HTERT RPE-1 (cell line): Measurements from ENCODE around the gene CEP112.

Source experiments
- in situ Hi-C: fragments of 300-500 bp; cut with MboI; formaldehyde crosslinking; loops from 4 replicates; pipeline ENCODE4 v1.14.3; 2020; ENCODE audit warnings: low sequenced_read_pairs

The CEP112 gene

DNA sequence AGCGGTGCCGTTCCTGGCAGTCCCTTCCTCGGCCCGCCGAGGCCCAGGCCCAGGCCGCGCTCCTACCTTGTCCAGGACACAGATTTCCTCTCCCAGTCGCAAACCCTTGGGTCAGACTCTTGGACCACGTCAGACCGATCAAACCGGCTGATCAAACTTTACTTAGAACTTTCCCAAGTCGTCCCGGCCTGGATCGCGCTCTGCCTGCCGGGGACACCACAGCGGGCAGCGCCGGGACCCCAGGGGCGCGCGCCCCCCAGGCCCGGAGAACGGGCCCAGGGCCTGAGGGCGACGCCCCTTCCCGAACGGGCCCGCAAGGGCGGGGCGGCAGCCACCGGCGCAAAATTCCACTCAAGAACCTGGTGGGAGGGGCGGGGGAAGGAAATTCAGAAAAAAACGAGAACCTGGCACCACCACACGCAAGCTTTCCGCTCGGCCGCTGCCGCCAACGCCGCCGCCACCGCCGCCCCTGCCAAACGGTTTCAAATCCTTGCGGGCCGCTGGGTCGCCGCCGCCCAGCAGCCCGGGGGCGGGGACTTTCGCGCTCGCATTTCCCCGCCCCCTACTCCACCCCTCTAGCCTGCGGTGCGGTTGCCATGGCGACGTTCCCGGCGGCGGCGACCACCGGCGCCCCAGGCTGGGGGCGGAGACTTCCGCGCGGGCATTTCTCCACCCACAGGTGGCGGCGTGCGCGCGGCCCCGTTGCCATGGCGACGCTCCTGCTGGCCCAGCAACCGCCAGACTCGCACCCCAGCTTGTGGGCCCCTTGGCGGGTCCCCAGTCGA is at the start of gene CEP112:
Gene CEP112 (minus strand): TSS at position 541 of the 785 bp plus-strand sequence.
- in situ Hi-C loops = no loop called here

DNA sequence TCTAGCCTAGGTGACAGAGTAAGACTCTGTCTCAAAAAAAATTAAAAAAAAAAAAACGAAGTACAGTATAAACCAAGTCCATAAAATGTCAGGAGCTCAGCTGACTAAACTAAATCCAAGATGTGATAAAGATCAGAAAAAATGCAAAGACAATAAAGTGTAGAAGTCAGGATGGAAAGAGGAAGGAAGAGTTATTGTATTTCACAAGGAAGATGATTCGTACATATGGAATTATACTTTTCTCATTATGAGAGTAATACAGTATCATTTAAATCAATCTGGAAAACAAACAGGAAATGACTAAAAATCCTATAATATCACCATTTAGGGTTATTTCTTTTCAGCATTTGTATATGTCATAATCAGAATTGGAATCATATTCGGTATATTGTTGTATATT is 48.7 kb upstream of the CEP112 start:
- in situ Hi-C loops = no loop called here

DNA sequence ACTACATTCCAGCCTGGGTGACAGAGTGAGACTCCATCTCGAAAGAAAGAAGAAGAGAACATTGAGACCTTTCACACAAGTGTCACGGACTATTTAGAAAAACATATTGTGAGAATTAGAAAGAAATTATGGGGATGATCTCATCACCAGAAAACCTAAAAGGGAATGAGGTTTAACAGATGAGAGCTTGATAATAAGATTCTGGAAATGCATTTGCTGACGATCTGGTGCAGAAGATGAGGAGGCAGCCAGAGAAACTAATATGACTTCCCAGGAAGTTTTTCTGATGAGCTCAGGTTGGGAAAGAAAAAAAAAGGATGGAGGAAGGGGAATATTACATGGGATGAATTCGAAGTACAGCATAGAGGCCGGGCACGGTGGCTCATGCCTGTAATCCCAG is 48.1 kb upstream of the CEP112 start:
- in situ Hi-C loops = no loop called here

DNA sequence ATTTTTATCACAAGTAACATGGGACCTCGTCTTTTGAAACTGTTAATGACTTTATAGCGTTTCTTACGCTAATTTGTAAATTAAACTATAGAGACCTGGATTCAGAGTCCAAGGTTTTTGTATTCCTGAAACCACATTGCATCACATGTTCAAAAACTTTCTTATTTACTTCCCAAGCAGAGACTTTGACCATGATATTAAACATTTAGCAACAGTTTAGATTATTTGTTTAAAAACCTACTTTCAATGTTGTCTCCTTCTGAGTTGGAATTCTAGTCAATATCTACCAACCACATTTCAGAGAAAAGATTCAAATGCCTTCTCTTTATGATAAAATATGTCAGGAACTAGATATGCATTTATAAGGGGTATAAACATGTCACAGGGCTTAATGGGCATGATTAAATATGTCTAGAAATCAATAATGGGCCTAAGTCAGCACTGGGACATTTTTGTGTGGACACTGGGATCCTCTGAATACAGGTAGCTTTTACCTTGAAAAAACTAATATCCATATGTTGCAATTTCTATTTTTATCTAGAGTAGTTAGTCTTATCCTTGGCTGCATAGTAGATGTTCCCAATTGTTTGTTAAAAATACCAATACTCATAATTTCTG is 43.6 kb upstream of the CEP112 start:
- in situ Hi-C loops = no loop called here

DNA sequence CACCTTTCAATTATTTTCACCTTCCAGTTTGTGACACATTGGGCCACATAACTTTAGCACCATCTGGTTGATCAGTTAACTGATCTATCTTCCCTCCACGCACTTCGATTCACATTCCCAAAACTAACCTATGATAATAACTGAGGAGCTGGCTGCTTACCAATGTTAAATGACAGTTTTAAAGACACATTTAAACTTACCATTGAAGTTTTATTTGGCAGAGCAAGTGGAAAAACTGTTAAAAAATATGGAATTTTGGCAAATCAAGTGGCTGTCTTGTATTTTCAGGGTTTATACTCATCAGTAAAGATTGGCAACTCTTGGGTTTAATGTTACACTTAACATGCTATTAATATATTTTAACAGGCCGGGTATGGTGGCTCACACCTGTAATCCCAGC is 42.7 kb upstream of the CEP112 start:
- in situ Hi-C loops = no loop called here

DNA sequence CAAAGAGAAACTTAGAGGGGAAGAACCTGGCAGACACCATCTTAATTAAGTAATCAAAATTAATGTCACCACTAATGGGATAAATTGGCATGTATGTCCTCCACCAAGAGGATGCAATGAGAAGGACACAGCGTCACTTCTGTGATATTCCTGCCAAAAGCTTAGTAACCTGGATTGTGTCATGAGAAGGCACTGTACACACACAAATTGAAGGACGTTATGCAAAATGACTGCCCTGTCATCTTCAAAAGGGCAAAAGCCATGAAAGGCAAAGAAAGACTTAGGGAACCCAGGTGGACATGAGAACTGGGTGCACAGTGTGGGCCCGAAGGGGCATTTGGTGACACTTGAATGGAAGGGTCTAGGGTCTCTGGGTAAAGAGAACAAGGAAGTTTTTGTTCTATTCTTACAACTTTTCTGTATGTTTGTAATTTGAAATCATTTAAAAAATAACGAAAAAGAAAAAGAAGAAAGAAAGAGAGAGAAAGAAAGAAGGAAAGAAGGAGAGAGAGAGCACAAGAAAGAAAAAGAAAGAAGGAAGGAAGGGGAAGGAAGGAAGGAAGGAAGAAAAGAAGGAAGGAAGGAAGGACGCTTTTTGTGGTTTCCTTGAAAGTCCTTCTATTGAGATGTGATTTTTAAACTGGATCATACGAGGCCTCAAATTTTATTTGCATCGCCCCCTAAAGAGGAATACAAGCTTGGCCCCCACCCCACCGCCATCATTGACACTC is 41.3 kb upstream of the CEP112 start:
- in situ Hi-C loops = no loop called here

DNA sequence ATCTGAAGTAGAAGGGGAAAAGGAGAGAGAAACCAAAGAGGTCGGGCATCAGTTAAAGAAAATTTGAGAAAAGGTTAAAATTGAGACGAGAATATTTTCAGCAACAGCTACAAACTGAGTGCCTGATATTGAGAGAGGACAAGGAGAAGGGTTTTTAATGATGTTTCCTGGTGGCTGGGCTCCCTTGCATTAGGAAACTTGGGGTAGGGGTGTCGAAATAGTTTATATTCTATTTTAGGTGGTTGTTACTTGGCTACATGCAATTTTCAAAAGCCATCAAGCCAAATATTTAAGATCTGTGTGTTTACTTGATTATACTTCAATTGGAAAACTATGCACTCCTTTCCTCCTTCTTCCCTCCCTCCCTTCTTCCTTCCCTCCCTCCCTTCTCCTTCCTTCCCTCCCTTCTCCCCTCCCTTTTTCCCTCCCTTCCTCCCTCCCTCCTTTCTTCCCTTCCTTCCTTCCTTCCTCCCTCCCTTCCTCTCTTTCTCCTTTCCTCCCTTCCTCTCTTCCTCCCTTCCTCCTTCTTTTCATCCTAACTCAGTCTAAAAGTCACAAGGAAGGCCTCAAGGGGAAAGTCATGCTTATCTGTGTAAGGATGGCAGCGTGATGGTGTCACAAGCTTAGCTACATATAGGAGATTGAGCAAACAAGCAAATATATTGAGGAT is 39.1 kb upstream of the CEP112 start:
- in situ Hi-C loops = no loop called here

DNA sequence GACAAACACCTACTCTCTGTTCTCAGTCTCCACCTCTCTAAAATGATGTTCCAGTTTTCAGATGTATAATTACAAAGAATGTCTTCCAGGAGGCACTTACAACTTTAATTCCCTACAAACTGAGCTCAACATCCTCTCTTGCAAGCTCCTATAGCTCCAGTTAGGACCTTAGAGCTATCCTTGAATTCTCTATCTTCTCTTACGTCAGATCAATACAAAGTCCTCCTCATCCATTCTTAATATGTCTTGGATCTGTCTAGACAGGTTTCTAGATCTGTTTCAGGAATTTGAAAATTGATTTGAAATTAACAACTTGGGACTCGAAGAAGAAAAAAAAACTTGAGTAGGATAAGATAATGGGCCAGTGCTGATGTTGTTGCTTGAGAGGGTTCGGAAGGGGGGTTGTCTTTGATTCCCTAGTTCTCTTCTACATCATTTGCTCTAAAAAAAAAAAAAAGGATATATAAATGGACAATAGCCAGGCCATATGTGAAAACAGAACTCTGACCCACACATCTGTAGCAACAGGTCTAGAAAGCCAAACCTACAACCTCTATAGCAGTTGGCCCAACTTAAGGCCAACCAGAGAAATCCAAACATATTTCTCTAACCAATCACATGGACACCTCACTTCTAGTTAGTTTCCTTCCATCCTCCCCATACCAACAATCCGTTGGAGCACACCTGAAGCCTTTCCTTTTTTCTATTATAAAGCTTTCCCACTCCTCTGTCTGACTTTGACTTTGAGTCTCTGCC is 38.0 kb upstream of the CEP112 start:
- in situ Hi-C loops = no loop called here

DNA sequence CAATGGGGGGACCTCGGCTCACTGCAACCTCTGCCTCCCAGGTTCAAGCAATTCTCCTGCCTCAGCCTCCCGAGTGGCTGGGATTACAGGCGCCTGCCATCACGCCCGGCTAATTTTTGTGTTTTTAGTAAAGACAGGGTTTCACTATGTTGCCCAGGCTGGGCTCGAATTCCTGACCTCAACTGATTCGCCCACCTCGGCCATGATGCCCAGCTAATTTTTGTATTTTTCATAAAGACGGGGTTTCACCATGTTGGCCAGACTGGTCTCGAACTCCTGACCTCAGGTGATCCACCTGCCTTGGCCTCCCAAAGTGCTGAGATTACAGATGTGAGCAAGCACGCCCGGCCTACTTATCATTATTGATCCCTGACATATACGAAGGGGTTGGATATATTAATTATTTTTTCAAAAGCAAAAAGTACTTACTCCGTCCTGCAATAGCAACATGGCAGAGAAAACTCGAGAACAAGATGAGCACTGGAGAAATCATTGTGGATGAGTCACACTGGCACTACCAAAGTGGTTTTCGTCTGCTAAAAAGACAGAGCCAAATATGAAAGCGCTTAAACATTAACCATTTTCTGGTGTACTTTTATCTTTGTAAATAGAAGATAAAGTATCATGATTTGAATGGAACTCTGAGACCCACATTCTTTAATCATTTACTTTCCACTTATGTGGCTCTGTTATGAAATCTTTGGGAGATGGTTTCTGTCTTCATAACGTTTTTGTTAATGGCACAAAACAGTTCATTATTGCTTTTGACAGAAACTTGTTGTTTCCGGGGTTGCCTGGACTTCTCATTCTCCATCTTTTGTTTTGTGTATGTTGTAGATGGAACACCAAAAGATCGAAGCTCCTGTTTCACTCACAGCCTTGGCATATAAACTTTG is 37.2 kb upstream of the CEP112 start, which contains the start of gene APOH:
Gene APOH (minus strand): TSS at position 529 of the 896 bp plus-strand sequence. CDS start 36 bp downstream, at position 493.
- in situ Hi-C loops = no loop called here

DNA sequence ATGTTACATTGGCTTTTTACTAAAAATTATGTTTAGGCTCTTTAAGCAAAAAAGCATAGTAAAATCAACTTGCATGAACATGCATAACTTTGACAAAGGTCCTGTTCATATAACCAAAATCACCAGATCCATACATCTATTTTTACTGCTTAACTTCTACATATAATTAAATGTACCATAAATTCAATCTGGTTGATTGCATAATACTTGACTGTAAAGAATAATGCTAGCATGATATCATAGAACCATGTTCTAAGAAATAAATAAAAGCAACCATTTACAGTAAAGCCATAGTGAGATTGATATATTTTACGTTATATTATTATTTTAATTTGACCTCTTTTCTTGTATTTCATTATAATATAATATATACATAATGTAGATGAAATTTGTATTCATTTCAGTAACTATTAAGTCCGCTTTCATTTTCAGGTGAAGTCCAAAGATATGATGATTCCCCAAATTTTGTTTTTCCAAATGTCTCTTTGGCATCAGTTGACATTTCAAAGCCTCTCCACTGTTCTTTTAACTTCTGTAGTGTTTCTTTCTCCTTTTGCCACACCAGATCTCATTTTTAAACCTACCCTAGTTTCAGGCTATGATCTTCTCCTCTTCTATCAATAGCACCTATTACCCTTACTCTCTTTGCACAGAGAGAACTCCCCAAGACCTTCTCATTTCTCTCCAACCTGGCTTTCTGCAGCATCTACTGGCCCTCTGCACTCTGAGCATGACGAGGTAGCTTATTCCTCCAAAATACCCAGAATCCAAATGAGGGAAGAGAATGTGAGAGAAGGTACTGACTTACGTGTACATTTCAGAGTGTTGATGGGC is 35.5 kb upstream of the CEP112 start:
- in situ Hi-C loops = no loop called here

DNA sequence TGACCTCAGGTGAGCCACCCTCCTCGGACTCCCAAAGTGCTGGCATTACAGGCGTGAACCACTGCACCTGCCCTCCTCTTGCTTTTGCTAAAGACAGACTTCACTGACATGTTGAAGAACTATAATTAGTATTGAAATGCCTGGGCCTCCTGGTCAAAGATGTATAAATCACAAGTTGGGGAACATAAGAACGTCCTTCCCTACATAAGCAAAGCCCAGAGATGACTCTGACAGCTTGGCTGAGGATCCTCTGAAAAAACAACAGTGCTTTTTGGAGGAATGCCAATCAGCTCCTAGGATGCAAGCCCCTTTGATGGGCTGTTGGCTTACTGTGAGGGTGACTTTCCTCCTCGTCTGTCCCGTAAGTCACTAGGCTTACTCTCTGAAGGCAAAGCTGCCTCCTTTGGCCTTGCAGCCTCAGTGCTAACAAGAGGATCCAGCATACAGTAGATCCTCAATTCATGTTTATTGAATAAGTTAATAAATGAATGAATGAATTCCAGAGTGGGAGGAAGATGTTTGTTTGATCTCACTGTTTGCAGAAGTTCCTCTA is 30.9 kb upstream of the CEP112 start:
- in situ Hi-C loops = no loop called here

DNA sequence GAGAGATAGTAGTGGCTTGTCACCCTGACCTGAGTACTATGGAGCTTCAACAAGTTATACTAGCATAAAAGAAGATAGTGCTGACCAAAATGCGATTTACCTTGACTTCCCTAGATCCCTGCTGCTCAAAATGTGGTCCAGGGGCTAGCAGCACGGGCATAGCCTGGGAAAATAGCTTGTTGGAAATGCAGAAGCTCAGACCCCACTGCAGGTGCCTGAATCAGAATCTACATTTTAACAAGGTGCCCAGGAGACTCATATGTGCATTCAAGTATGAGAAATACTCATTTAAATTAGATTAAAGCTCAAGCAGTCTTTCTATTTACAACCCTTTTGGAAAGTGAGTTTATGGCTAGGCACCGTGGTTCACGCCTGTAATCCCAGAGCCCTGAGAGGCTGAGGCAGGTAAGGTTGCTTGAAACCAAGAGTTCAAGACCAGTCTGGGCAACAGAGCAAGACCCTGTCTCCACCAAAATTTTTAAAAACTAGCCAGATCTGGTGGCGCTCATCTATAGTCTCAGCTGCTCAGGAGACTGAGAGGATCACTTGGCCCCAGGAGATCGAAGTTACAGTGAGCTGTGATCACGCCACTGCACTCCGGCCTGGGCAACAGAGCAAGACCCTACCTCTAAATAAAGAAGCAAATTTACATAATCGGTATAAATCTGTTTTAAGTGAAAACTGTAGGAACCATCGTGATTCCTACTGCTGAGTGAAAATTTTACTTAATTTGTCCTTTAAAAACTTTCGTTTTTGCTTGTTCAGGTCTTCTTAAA is 30.0 kb upstream of the CEP112 start:
- in situ Hi-C loops = no loop called here

DNA sequence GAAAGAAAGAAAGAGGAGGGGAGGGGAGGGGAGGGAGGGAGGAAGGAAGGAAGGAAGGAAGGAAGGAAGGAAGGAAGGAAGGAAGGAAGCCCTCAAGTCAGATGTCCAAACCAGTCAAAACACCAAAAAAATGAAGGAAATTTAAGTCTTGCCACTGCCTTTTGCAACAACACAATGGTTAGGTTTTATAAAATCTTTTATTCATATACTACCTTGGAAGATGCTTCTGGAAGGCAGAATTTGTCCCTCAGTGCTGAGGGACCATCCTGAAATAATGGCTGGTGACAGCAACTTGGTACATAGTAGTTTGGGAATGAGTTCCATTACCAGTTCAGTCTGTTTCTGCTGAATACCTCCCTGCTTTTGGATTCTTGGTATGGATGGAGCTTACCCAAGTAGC is 29.4 kb upstream of the CEP112 start:
- in situ Hi-C loops = no loop called here

DNA sequence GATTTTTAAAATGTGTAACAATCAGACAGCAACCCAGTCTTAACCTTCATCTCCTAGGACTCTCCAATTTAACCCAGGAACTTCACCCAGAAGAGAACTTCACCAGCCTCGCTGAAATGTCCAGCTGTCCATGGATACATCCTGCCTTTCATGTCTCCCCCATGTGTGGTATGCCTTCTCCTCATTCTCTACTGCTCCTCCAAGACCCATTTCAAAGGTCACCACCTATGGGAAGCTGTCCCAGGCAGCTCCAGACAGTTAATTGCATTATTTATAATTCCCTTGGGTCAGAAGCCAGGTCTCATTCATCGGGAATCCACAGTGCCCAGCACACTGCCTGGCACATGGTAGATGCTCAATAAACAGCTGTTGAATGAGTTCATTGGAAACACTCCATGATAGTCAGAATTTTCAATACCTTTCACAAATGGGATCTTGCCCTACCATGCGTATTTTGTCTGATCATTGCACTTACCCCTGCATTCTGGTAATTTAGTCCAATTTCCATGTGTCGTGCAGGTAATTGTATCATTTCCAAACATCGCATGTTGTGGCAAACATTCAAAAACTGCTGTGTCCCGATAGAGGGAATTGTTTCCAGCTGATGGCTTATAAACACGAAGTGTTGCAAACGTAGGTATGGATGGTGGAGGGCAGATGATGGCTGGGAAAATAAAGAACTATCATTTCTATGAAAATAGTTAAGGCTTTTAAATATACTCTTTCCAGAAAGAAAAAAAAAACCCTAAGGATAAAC is 28.3 kb upstream of the CEP112 start:
- in situ Hi-C loops = no loop called here

DNA sequence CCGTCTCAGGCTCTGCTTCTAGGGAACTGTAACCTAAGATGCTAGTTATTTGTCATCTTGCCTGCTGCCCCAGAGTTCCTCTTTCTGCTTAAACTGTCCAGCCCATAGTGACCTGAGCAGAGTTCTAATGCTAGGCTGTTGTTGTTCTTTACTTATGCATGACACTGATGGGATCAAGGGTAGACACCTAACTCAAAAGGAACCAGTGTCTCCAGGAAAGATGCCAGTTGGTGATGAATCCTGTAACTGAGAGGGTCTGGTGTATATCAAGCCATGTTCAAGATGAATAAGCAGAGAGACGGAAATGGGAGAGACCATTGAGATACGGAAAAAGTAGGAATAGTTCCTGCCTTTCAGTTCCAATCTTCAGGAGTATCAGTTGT is 23.6 kb upstream of the CEP112 start:
- in situ Hi-C loops = no loop called here

DNA sequence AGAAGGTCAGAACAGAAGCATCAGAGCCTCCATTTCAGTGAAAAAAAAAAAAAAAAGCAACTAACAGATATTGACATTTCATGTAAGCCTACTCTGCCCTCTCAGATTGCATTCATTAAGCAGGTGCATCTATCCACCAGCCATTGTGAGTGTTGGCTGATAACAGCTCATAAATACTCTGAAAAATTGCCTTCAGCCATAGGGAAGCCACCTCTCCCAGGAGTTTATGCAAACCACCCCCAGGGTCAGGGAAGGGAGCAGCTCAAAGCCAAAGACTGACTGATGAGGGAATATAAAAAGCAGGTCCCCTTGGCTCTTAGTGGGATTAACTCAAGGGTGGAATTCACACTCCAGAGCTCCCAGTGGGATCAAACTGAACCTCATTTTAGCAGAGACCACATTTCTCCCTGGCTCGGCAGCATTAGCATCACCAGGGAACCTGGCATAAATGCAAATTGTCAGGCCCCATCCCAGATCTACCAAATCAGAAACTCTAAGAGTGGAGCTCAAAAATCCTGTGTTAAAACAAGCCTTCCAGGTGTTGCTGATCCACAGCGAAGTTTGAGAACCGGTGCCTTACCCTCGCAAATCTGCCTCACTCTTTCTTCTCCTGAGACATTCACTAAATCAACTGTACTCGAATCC is 23.1 kb upstream of the CEP112 start:
- in situ Hi-C loops = no loop called here
